MM.1S (cell line): ENCODE measurements around the gene SIGLEC8.

Source experiments
- DNase-seq: peaks from one replicate; pipeline ENCODE4 v3.0.0-alpha.2; 2015
- H2AFZ ChIP-seq: fragments of 300-600 bp; sonication (generic); 2 replicates; pipeline ENCODE4 v1.6.0; 2016; ENCODE audit warnings: antibody characterized with exemption, low read length
- H3F3A ChIP-seq: fragments of 300-600 bp; sonication (generic); 2 replicates; pipeline ENCODE4 v1.6.1; 2016; ENCODE audit warnings: mild to moderate bottlenecking, antibody characterized with exemption, low read length, moderate library complexity, mixed read lengths; ENCODE audit not compliant: insufficient read depth
- H3K27ac ChIP-seq: fragments of 300-600 bp; sonication (generic); 2 replicates; pipeline ENCODE4 v1.5.1; 2016; ENCODE audit warnings: mild to moderate bottlenecking, low read length
- H3K27me3 ChIP-seq: fragments of 300-600 bp; sonication (generic); replicated peaks from 2 replicates; pipeline ENCODE4 v1.6.0; 2016; ENCODE audit warnings: low read length; ENCODE audit not compliant: insufficient read depth
- H3K36me3 ChIP-seq: fragments of 300-600 bp; sonication (generic); replicated peaks from 2 replicates; pipeline ENCODE4 v1.6.1; 2016; ENCODE audit warnings: mild to moderate bottlenecking, low read length, mixed read lengths; ENCODE audit not compliant: insufficient read depth
- H3K4me1 ChIP-seq: fragments of 300-600 bp; sonication (generic); 2 replicates; pipeline ENCODE4 v1.6.1; 2016; ENCODE audit warnings: low read length, mixed read lengths
- H3K4me2 ChIP-seq: fragments of 300-600 bp; sonication (generic); 2 replicates; pipeline ENCODE4 v1.6.0; 2016; ENCODE audit warnings: low read depth, low read length
- H3K4me3 ChIP-seq: fragments of 300-600 bp; sonication (generic); 2 replicates; pipeline ENCODE4 v1.5.1; 2016; ENCODE audit warnings: low read length, mixed read lengths
- H3K79me2 ChIP-seq: fragments of 300-600 bp; sonication (generic); 2 replicates; pipeline ENCODE4 v1.6.1; 2016; ENCODE audit warnings: mixed run types, low read length, mixed read lengths
- H3K9ac ChIP-seq: fragments of 300-600 bp; sonication (generic); 2 replicates; pipeline ENCODE4 v1.6.1; 2016; ENCODE audit warnings: low read length, mixed read lengths
- H3K9me2 ChIP-seq: fragments of 300-600 bp; sonication (generic); replicated peaks from 2 replicates; pipeline ENCODE4 v1.6.1; 2016; ENCODE audit warnings: mild to moderate bottlenecking, low read length, mixed read lengths; ENCODE audit not compliant: insufficient read depth
- H3K9me3 ChIP-seq: fragments of 300-600 bp; sonication (generic); replicated peaks from 2 replicates; pipeline ENCODE4 v1.6.1; 2016; ENCODE audit warnings: mild to moderate bottlenecking, low read length, mixed read lengths; ENCODE audit not compliant: insufficient read depth
- H4K20me1 ChIP-seq: fragments of 300-600 bp; sonication (generic); 2 replicates; pipeline ENCODE4 v1.6.1; 2016; ENCODE audit warnings: mild to moderate bottlenecking, low read length, moderate library complexity, mixed read lengths; ENCODE audit not compliant: insufficient read depth
- CTCF ChIP-seq: fragments of 300-600 bp; sonication (generic); IDR thresholded peaks from 2 replicates; pipeline ENCODE4 v1.5.1; 2016; ENCODE audit warnings: antibody characterized with exemption, low read length, mixed read lengths
- EZH2 ChIP-seq: fragments of 300-600 bp; sonication (generic); optimal IDR thresholded peaks from 2 replicates; pipeline ENCODE3; 2017; ENCODE audit warnings: low read depth, mild to moderate bottlenecking, antibody characterized with exemption, low read length, mixed read lengths
- EZH2phosphoT487 ChIP-seq: fragments of 300-600 bp; sonication (generic); IDR thresholded peaks from 2 replicates; pipeline ENCODE4 v1.6.1; 2018; ENCODE audit warnings: antibody characterized with exemption, low read length

SIGLEC8 gene

GRCh38 chr19:51485960-51486660 lies 27.9 kb upstream of the SIGLEC8 start:
- no peaks in the 10 kb centered on the region for H4K20me1 ChIP-seq
- no peaks in the 10 kb centered on the region for H3K9me3 ChIP-seq
- no peak overlapping the region for H3K4me2 ChIP-seq
- H3K9me2 ChIP-seq, result no peaks in the 10 kb centered on the region
- H3K36me3 ChIP-seq, result no peaks in the 10 kb centered on the region
- no peak overlapping the region for H3K4me3 ChIP-seq
- H3K9ac ChIP-seq, result no peak overlapping the region
- no peaks in the 10 kb centered on the region for H3K27me3 ChIP-seq
- no peaks in the 10 kb centered on the region for H3K4me1 ChIP-seq
- H3F3A ChIP-seq, result no peaks in the 10 kb centered on the region
- no peak overlapping the region for H3K27ac ChIP-seq
- no peaks in the 10 kb centered on the region for H3K79me2 ChIP-seq
- no peak overlapping the region for H2AFZ ChIP-seq
- no peak for TF ChIP-seq EZH2phosphoT487
- DNase-seq, result no peak

- TF ChIP-seq EZH2, result no peak
- TF ChIP-seq EZH2phosphoT487, result no peak
- TF ChIP-seq CTCF, result no peak
- Histone ChIP-seq H3K27me3 (no peaks in the 10 kb centered on the region), H3K4me2 (no peak overlapping the region), H4K20me1 (no peaks in the 10 kb centered on the region), H3K36me3 (no peaks in the 10 kb centered on the region), H3K79me2 (no peaks in the 10 kb centered on the region), H3K27ac (no peak overlapping the region), H2AFZ (no peak overlapping the region), H3K4me3 (no peak overlapping the region), H3K9ac (no peak overlapping the region), H3K9me2 (no peaks in the 10 kb centered on the region), H3K4me1 (no peaks in the 10 kb centered on the region), H3K9me3 (no peaks in the 10 kb centered on the region), H3F3A (no peaks in the 10 kb centered on the region)
- no peak for DNase-seq
Measured at GRCh38 chr19:51480590-51480989, 22.3 kb upstream of the SIGLEC8 start.

GRCh38 chr19:51479531-51480331 lies 21.5 kb upstream of the SIGLEC8 start:
- Histone ChIP-seq H3K9ac (no peak overlapping the region), H4K20me1 (no peaks in the 10 kb centered on the region), H3K9me2 (no peaks in the 10 kb centered on the region), H3K4me3 (no peak overlapping the region), H3F3A (no peaks in the 10 kb centered on the region), H3K9me3 (no peaks in the 10 kb centered on the region), H3K4me1 (no peaks in the 10 kb centered on the region), H3K79me2 (no peaks in the 10 kb centered on the region), H3K36me3 (no peaks in the 10 kb centered on the region), H2AFZ (no peak overlapping the region), H3K4me2 (no peak overlapping the region), H3K27me3 (no peaks in the 10 kb centered on the region), H3K27ac (no peak overlapping the region)
- TF ChIP-seq CTCF, result no peak
- no peak for TF ChIP-seq EZH2
- no peak for TF ChIP-seq EZH2phosphoT487
- no peak for DNase-seq
